HG02798 (cell line): Measurements from ENCODE around the gene ISOC1.

Source experiments
- ATAC-seq: cut with Tn5 transposase; IDR thresholded peaks from one replicate; pipeline ENCODE4 v1.9.1; 2021; ENCODE audit warnings: mild to moderate bottlenecking; ENCODE audit not compliant: unreplicated experiment, poor library complexity

Gene ISOC1

GRCh38 chr5:129124608-129125007 is 30.1 kb downstream of the ISOC1 start:
- no peak for ATAC-seq

DNA sequence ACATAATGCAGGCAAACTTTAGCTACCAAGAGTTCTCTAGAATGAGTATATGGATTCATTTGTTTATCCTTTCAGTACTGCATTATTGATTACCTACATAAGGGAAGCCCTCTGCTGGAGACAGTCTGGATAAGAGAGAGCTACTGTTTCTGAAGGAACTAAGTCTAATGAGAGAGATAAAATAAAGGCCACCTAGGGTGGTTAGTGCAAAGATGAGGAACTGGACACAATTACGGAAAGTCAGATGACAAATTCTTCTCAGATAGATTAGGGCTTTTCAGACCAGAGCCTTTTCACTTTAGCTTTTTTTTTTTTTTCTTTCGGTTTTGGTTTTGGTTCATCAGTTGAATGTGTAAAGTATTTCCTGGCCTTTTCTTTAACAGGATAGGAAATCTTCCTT is 31.3 kb downstream of the ISOC1 start:
- peak; percentile 82 for ATAC-seq

GRCh38 chr5:129133553-129133952 is 39.0 kb downstream of the ISOC1 start:
- no peak for ATAC-seq

GRCh38 chr5:129135633-129136032 is 41.1 kb downstream of the ISOC1 start:
- ATAC-seq, result peak; percentile 76

DNA sequence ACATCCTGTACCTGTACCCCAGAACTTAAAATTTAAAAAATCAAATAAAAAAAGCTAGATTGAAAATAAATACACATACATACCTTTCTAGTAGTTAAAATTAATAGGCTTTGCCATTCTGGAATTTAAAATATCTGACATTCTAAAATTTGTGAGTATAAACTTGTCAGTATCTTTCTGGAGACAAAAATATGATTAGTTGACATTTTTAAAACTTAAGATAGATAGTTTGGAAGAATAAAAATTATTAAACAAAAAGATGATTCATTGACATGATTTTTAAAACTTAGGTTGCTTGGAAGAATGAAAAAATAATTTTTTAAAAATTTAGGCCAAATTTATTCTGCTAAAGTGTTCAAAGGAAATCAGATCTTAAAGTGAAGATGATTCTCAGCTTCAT is 43.1 kb downstream of the ISOC1 start:
- no peak for ATAC-seq

GRCh38 chr5:129141078-129141477 is 46.5 kb downstream of the ISOC1 start:
- ATAC-seq, result no peak

DNA sequence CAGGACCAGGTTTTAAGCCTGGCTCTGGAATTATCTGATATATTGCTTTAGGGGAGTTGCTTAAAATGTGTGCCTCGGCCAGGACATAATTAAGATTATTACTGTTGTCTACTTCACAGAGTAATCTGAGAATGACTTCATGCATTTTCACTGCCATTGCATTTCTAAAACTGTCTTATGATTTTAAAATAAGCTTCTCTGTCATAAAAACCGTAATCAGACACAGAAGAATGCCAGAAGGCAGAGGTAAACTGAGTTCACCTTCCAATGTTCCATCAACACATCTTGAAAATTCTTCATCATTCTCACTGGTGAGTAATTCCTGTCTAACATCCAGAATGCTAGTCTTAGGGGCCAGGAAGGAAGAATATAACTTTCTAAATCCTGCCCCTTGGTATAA is 47.1 kb downstream of the ISOC1 start:
- no peak for ATAC-seq

DNA sequence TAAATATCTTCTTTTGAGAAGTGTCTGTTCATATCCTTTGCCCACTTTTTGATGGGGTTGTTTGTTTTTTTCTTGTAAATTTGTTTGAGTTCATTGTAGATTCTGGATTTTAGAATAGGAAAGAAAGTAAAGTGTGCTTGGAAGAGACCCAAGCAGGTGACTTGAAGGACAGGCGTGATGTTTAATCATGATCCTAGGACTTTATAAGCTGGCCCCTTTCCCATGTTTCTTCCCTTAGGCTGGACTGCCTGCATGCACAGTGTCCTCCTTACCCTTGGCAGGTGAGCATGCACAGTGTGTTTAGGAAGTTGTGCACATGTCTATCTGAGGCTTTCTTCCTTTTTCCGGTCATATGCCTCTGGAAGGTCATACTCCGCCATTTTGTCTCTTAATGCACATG is 61.3 kb downstream of the ISOC1 start:
- ATAC-seq, result no peak

- ATAC-seq, result no peak
Measured at GRCh38 chr5:129161830-129162229, 67.3 kb downstream of the ISOC1 start.
